Endothelial cell (in vitro differentiated cells): ENCODE data around the gene C14orf93. TPM values are rescaled to one million over a fixed set of nuclear protein-coding genes. Genes with fewer than 3 reads are reported as not detected.

ENCODE experiments used
- DNase-seq: peaks from one replicate; pipeline ENCODE4 v3.0.0; 2021; ENCODE audit warnings: low spot score
- H3K27ac Mint-ChIP-seq: one replicate; pipeline ENCODE4 v1.8.0; 2021; ENCODE audit warnings: mixed read lengths, inconsistent platforms; ENCODE audit not compliant: unreplicated experiment
- H3K27me3 Mint-ChIP-seq: one replicate; pipeline ENCODE4 v1.8.0; 2021; ENCODE audit warnings: mild to moderate bottlenecking, moderate library complexity, mixed read lengths, inconsistent platforms; ENCODE audit not compliant: unreplicated experiment
- H3K36me3 Mint-ChIP-seq: one replicate; pipeline ENCODE4 v1.8.0; 2021; ENCODE audit warnings: mild to moderate bottlenecking, low read depth, mixed read lengths, inconsistent platforms; ENCODE audit not compliant: unreplicated experiment
- H3K4me1 Mint-ChIP-seq: one replicate; pipeline ENCODE4 v1.8.0; 2021; ENCODE audit warnings: mild to moderate bottlenecking, mixed read lengths, inconsistent platforms; ENCODE audit not compliant: unreplicated experiment
- H3K4me3 Mint-ChIP-seq: one replicate; pipeline ENCODE4 v1.8.0; 2021; ENCODE audit warnings: mild to moderate bottlenecking, mixed read lengths, inconsistent platforms; ENCODE audit not compliant: unreplicated experiment
- H3K9me3 Mint-ChIP-seq: one replicate; pipeline ENCODE4 v1.8.0; 2021; ENCODE audit warnings: mixed read lengths, inconsistent platforms; ENCODE audit not compliant: unreplicated experiment
- CTCF ChIP-seq: fragments of 200-600 bp; sonication (generic); IDR thresholded peaks from one replicate; pipeline ENCODE4 v1.5.0; 2021; ENCODE audit warnings: antibody characterized with exemption; ENCODE audit not compliant: unreplicated experiment
- total RNA-seq: library from RNA; stranded (reverse); fragmentation: NEBNext Ultra II Directional; extraction: Animal tissue kit (Norgen Biotek cat#: 25700); gene quantifications from one replicate; pipeline ENCODE4 v1.2.1, GENCODE V29; 2021; ENCODE audit not compliant: unreplicated experiment

The C14orf93 gene
- total RNA-seq, 1 donor from 2014 or later: 9.0 TPM

- no peak for DNase-seq
- no peak for TF ChIP-seq CTCF
- peaks cover 4% of the 10 kb centered on the region for H3K36me3 Mint-ChIP-seq
- H3K9me3 Mint-ChIP-seq: no peaks in the 10 kb centered on the region
- peaks cover 2% of the 10 kb centered on the region for H3K27me3 Mint-ChIP-seq
- no peak overlapping the region for H3K27ac Mint-ChIP-seq
- H3K4me1 Mint-ChIP-seq: no peaks in the 10 kb centered on the region
- no peak overlapping the region for H3K4me3 Mint-ChIP-seq
Measured at GRCh38 chr14:22939684-22940083, 70.3 kb downstream of the C14orf93 start.

Other genes with a start within 250 kb of the C14orf93 start
- gene OXA1L, start 243.5 kb downstream of the C14orf93 start, total RNA-seq: 168 TPM
- gene SLC7A7, start 194.7 kb downstream of the C14orf93 start, total RNA-seq: 15.0 TPM
- 126 TPM for gene MRPL52, start 180.3 kb downstream of the C14orf93 start, total RNA-seq
- 819 TPM for gene MMP14, start 173.6 kb downstream of the C14orf93 start, total RNA-seq
- gene LRP10, start 138.4 kb downstream of the C14orf93 start, total RNA-seq: 105 TPM
- 0.36 TPM for gene REM2, start 126.9 kb downstream of the C14orf93 start, total RNA-seq
- 52.4 TPM for gene RBM23, start 91.0 kb downstream of the C14orf93 start, total RNA-seq
- gene PRMT5, start 80.8 kb downstream of the C14orf93 start, total RNA-seq: 57.9 TPM
- gene HAUS4, start 53.1 kb downstream of the C14orf93 start, total RNA-seq: 35.5 TPM
- gene AJUBA, start 27.6 kb downstream of the C14orf93 start, total RNA-seq: 7.2 TPM
- 177 TPM for gene PSMB5, start 24.8 kb upstream of the C14orf93 start, total RNA-seq
- not detected for gene PSMB11, start 32.1 kb upstream of the C14orf93 start, total RNA-seq
- 13.6 TPM for gene CDH24, start 47.4 kb upstream of the C14orf93 start, total RNA-seq
- gene ACIN1, start 85.0 kb upstream of the C14orf93 start, total RNA-seq: 226 TPM
- gene C14orf119, start 85.4 kb upstream of the C14orf93 start, total RNA-seq: 55.2 TPM
- not detected for gene CIROP, start 94.8 kb upstream of the C14orf93 start, total RNA-seq
- gene CEBPE, start 109.1 kb upstream of the C14orf93 start, total RNA-seq: not detected
- 24.3 TPM for gene SLC7A8, start 173.5 kb upstream of the C14orf93 start, total RNA-seq
- gene RNF212B, start 227.8 kb upstream of the C14orf93 start, total RNA-seq: not detected